Esophagus muscularis mucosa (tissue), 4 donors: Measurements from ENCODE around the gene SDF4.

Experiments
- CTCF ChIP-seq, 3 experiments: fragments of 200-600 bp in 2 of 3; fragments of 450-650 bp in 1 of 3; sonication (generic) in 2 of 3; IDR thresholded peaks; one replicate each; pipeline ENCODE4 v1.5.1; 2017 to 2019; ENCODE audit warnings: antibody characterized with exemption in 3 of 3, mild to moderate bottlenecking in 2 of 3, moderate library complexity in 1 of 3
- EP300 ChIP-seq: sonication (generic); formaldehyde crosslinking; IDR thresholded peaks from one replicate; pipeline ENCODE4 v1.6.1; 2017; ENCODE audit warnings: antibody characterized with exemption
- POLR2A ChIP-seq: fragments of 450-650 bp; IDR thresholded peaks from one replicate; pipeline ENCODE4 v1.6.1; 2017; ENCODE audit warnings: antibody characterized with exemption, moderate library complexity, mild to moderate bottlenecking, low read depth

GRCh38 chr1:1176931-1177330, 54.9 kb downstream of the SDF4 start:
- TF ChIP-seq POLR2A: no peak
- TF ChIP-seq CTCF (IDR thresholded peaks at IDR 0.05): no peak
- TF ChIP-seq EP300: no peak
